CD14-positive monocyte (primary cell): Measurements from ENCODE around the gene DCAF12L1. TPM values are rescaled to one million over a fixed set of nuclear protein-coding genes. Genes with fewer than 3 reads are reported as not detected.

Source experiments
- DNase-seq, 3 donors: peaks; one replicate each; pipeline ENCODE4 v3.0.0-alpha.2; 2011 to 2022
- H2AFZ ChIP-seq: 2 replicates; pipeline ENCODE4 v1.6.0; 2012; ENCODE audit warnings: mild to moderate bottlenecking, low read depth, low read length, inconsistent platforms; ENCODE audit not compliant: insufficient read depth, poor library complexity, severe bottlenecking
- H3K27ac ChIP-seq, 2 donors: 1 replicate in 1 of 2; 2 replicates in 1 of 2; pipeline ENCODE4 v1.5.1; 2012 to 2013; ENCODE audit warnings: low read length in 2 of 2, control low read depth in 1 of 2, inconsistent platforms in 1 of 2, low read depth in 1 of 2, mild to moderate bottlenecking in 1 of 2
- H3K27me3 ChIP-seq, 2 donors: one replicate each; pipeline versions ENCODE4 v1.6.0 to v1.6.1; 2011 to 2013; ENCODE audit warnings: low read length in 2 of 2; ENCODE audit not compliant: control insufficient read depth in 2 of 2, insufficient read depth in 2 of 2
- H3K36me3 ChIP-seq, 2 donors: replicated peaks in 1 of 2; 1 replicate in 1 of 2; 2 replicates in 1 of 2; pipeline versions ENCODE4 v1.5.1 to v1.6.1; 2012 to 2013; ENCODE audit warnings: low read length in 2 of 2, control low read depth in 1 of 2, inconsistent platforms in 1 of 2, mild to moderate bottlenecking in 1 of 2; ENCODE audit not compliant: insufficient read depth in 2 of 2, control insufficient read depth in 1 of 2
- H3K4me1 ChIP-seq, 2 donors: 1 replicate in 1 of 2; 2 replicates in 1 of 2; pipeline versions ENCODE4 v1.5.1 to v1.6.1; 2012 to 2013; ENCODE audit warnings: low read length in 2 of 2, control low read depth in 1 of 2, inconsistent platforms in 1 of 2, mild to moderate bottlenecking in 1 of 2, moderate library complexity in 1 of 2; ENCODE audit not compliant: insufficient read depth in 2 of 2, control insufficient read depth in 1 of 2
- H3K4me2 ChIP-seq: replicated peaks from 2 replicates; pipeline ENCODE3; 2012; ENCODE audit warnings: low read length, moderate library complexity, mild to moderate bottlenecking; ENCODE audit not compliant: poor library complexity, severe bottlenecking; ENCODE audit errors: extremely low read depth
- H3K4me3 ChIP-seq, 3 experiments: fragments of 200-600 bp in 1 of 3; sonication (generic) in 1 of 3; replicated peaks in 1 of 3; 1 replicate in 2 of 3; 2 replicates in 1 of 3; pipeline ENCODE4 v1.5.1; 2011 to 2013; ENCODE audit warnings: low read length in 3 of 3, mild to moderate bottlenecking in 3 of 3, control low read depth in 2 of 3, low read depth in 2 of 3, inconsistent platforms in 1 of 3, moderate library complexity in 1 of 3
- H3K79me2 ChIP-seq: 2 replicates; pipeline ENCODE4 v1.6.0; 2012; ENCODE audit warnings: mild to moderate bottlenecking, control low read depth, inconsistent platforms, low read length, moderate library complexity; ENCODE audit not compliant: insufficient read depth
- H3K9ac ChIP-seq: 2 replicates; pipeline ENCODE4 v1.6.0; 2017; ENCODE audit warnings: low read length, mild to moderate bottlenecking; ENCODE audit not compliant: insufficient read depth, poor library complexity, severe bottlenecking
- H3K9me3 ChIP-seq, 2 donors: replicated peaks in 1 of 2; 1 replicate in 1 of 2; 2 replicates in 1 of 2; pipeline versions ENCODE4 v1.5.1 to v1.6.1; 2012 to 2013; ENCODE audit warnings: low read length in 2 of 2, control low read depth in 1 of 2; ENCODE audit not compliant: control insufficient read depth in 1 of 2, insufficient read depth in 1 of 2
- H4K20me1 ChIP-seq: 2 replicates; pipeline ENCODE4 v1.6.0; 2012; ENCODE audit warnings: mild to moderate bottlenecking, low read length, control low read depth, moderate library complexity; ENCODE audit not compliant: insufficient read depth
- H3K27ac Mint-ChIP-seq, 7 donors: one replicate each; pipeline ENCODE4 v1.8.0; 2020; ENCODE audit warnings: mild to moderate bottlenecking in 7 of 7, mixed read lengths in 7 of 7, moderate library complexity in 6 of 7, inconsistent platforms in 2 of 7
- H3K27me3 Mint-ChIP-seq, 3 donors: one replicate each; pipeline ENCODE4 v1.8.0; 2021 to 2022; ENCODE audit warnings: low read depth in 3 of 3, mild to moderate bottlenecking in 3 of 3, mixed read lengths in 3 of 3, moderate library complexity in 3 of 3, inconsistent platforms in 1 of 3
- H3K36me3 Mint-ChIP-seq, 2 donors: one replicate each; pipeline ENCODE4 v1.8.0; 2020; ENCODE audit warnings: mixed read lengths in 2 of 2, inconsistent platforms in 1 of 2, mild to moderate bottlenecking in 1 of 2
- H3K4me1 Mint-ChIP-seq: one replicate; pipeline ENCODE4 v1.8.0; 2020; ENCODE audit warnings: mild to moderate bottlenecking, mixed read lengths
- H3K4me3 Mint-ChIP-seq, 2 donors: one replicate each; pipeline ENCODE4 v1.8.0; 2020; ENCODE audit warnings: mild to moderate bottlenecking in 2 of 2, mixed read lengths in 2 of 2, moderate library complexity in 1 of 2
- H3K9me3 Mint-ChIP-seq, 7 donors: one replicate each; pipeline ENCODE4 v1.8.0; 2020 to 2022; ENCODE audit warnings: mixed read lengths in 7 of 7, mild to moderate bottlenecking in 6 of 7, moderate library complexity in 6 of 7, inconsistent platforms in 2 of 7
- CTCF ChIP-seq: fragments of 200-600 bp; IDR thresholded peaks from one replicate; pipeline ENCODE4 v1.8.0; 2022; ENCODE audit warnings: antibody characterized with exemption, mild to moderate bottlenecking
- WGBS: methylation state at CpG from one replicate; pipeline ENCODE4 v1.1.5; 2013; ENCODE audit warnings: missing lambda C conversion rate; ENCODE audit not compliant: insufficient coverage; 5-methylcytosine and 5-hydroxymethylcytosine counted together
- intact Hi-C, 2 donors: fragments of 100-400 bp; cut with micrococcal nuclease; formaldehyde crosslinking; loops; one replicate each; pipeline versions ENCODE4 v1.15.0 to v1.15.1; 2023
- polyA plus RNA-seq, 3 donors: library from polyadenylated mRNA; depleted of rRNA in 1 of 3; unstranded in 2 of 3; stranded (reverse) in 1 of 3; fragments of 300-500 nt in 2 of 3; fragments of >200 nt in 1 of 3; fragmentation: Illumina TruSeq in 2 of 3; gene quantifications; 1 replicate in 2 of 3; 2 replicates in 1 of 3; pipeline ENCODE4 v1.2.3, GENCODE V29; 2012 to 2021

Gene DCAF12L1
- polyA plus RNA-seq, 3 donors = not detected

- Histone ChIP-seq H3K79me2 (no peaks in the 10 kb centered on the region), H4K20me1 (no peaks in the 10 kb centered on the region), H3K27ac (no peak overlapping the region), H3K9me3 (no peaks in the 10 kb centered on the region), H3K4me1 (no peaks in the 10 kb centered on the region), H3K27me3 (no peaks in the 10 kb centered on the region), H3K9ac (no peak overlapping the region), H3K36me3 (no peaks in the 10 kb centered on the region), H2AFZ (no peak overlapping the region), H3K4me2 (no peak overlapping the region), H3K4me3 (no peak overlapping the region)
- peaks cover 0 to 3% (median 0%) of the 10 kb centered on the region in 7 donors for H3K9me3 Mint-ChIP-seq
- H3K27ac Mint-ChIP-seq = no peak overlapping the region
- H3K4me3 Mint-ChIP-seq = no peak overlapping the region
- no peak for TF ChIP-seq CTCF
- H3K4me1 Mint-ChIP-seq = no peaks in the 10 kb centered on the region
- no peaks in the 10 kb centered on the region for H3K36me3 Mint-ChIP-seq
- H3K27me3 Mint-ChIP-seq = no peaks in the 10 kb centered on the region
- intact Hi-C loops = no loop called here
- DNase-seq = no peak
- no CpG with 5 or more reads among the region's 1 CpG for WGBS
Observed at GRCh38 chrX:126575911-126576310, 23.3 kb upstream of the DCAF12L1 start.

GRCh38 chrX:126557151-126557550 is 4.5 kb upstream of the DCAF12L1 start:
- no peak overlapping the region for H3K4me3 Mint-ChIP-seq
- Histone ChIP-seq H3K9me3 (peaks cover 2 to 4% of the 10 kb centered on the region in 2 donors), H3K79me2 (no peaks in the 10 kb centered on the region), H3K4me2 (no peak overlapping the region), H3K4me3 (no peak overlapping the region), H2AFZ (no peak overlapping the region), H4K20me1 (no peaks in the 10 kb centered on the region), H3K9ac (no peak overlapping the region), H3K27me3 (no peaks in the 10 kb centered on the region), H3K27ac (no peak overlapping the region), H3K4me1 (no peaks in the 10 kb centered on the region), H3K36me3 (no peaks in the 10 kb centered on the region)
- peaks cover 2 to 21% (median 13%) of the 10 kb centered on the region in 7 donors for H3K9me3 Mint-ChIP-seq
- no peaks in the 10 kb centered on the region for H3K36me3 Mint-ChIP-seq
- DNase-seq = no peak
- H3K27ac Mint-ChIP-seq = no peak overlapping the region
- intact Hi-C loops = no loop called here
- H3K27me3 Mint-ChIP-seq = peaks cover 0 to 11% (median 0%) of the 10 kb centered on the region in 3 donors
- WGBS = no CpG with 5 or more reads among the region's 1 CpG
- no peak for TF ChIP-seq CTCF
- H3K4me1 Mint-ChIP-seq = no peaks in the 10 kb centered on the region
